GM18517 (cell line): Measurements from ENCODE around the gene RPL39L.

Experiments
- ATAC-seq: cut with Tn5 transposase; IDR thresholded peaks from one replicate; pipeline ENCODE4 v1.9.1; 2021; ENCODE audit warnings: mild to moderate bottlenecking, moderate library complexity; ENCODE audit not compliant: unreplicated experiment

The RPL39L gene

GRCh38 chr3:187102073-187102634 is 37.1 kb downstream of the RPL39L start:
- ATAC-seq = no peak

GRCh38 chr3:187101184-187102072 is 37.9 kb downstream of the RPL39L start:
- no peak for ATAC-seq

GRCh38 chr3:187098923-187099512 is 40.3 kb downstream of the RPL39L start:
- no peak for ATAC-seq

- ATAC-seq = no peak
Measured at GRCh38 chr3:187093320-187093719, 46.0 kb downstream of the RPL39L start.

- ATAC-seq = no peak
Measured at GRCh38 chr3:187088701-187089100, 50.6 kb downstream of the RPL39L start.

- ATAC-seq = no peak
Measured at GRCh38 chr3:187086831-187087230, 52.5 kb downstream of the RPL39L start.

- ATAC-seq = no peak
Measured at GRCh38 chr3:187085933-187086332, 53.4 kb downstream of the RPL39L start.

- no peak for ATAC-seq
Measured at GRCh38 chr3:187085021-187085666, 54.2 kb downstream of the RPL39L start.

- no peak for ATAC-seq
Measured at GRCh38 chr3:187084580-187084979, 54.7 kb downstream of the RPL39L start.

GRCh38 chr3:187084126-187084525 is 55.2 kb downstream of the RPL39L start:
- no peak for ATAC-seq

- no peak for ATAC-seq
Measured at GRCh38 chr3:187082758-187083375, 56.4 kb downstream of the RPL39L start.

GRCh38 chr3:187080799-187081450 is 58.4 kb downstream of the RPL39L start:
- no peak for ATAC-seq

- no peak for ATAC-seq
Measured at GRCh38 chr3:187079090-187080022, 59.9 kb downstream of the RPL39L start.

GRCh38 chr3:187077537-187077936 is 61.8 kb downstream of the RPL39L start:
- ATAC-seq = no peak

GRCh38 chr3:187077085-187077484 is 62.2 kb downstream of the RPL39L start:
- no peak for ATAC-seq

GRCh38 chr3:187076297-187076696 is 63.0 kb downstream of the RPL39L start:
- ATAC-seq = no peak

GRCh38 chr3:187074846-187075245 is 64.5 kb downstream of the RPL39L start:
- no peak for ATAC-seq

- no peak for ATAC-seq
Measured at GRCh38 chr3:187073581-187074098, 65.7 kb downstream of the RPL39L start.

- ATAC-seq = no peak
Measured at GRCh38 chr3:187072511-187072910, 66.8 kb downstream of the RPL39L start.
